Prostate gland (tissue), 2 donors: ENCODE measurements around the gene UTP15. TPM values are rescaled to one million over a fixed set of nuclear protein-coding genes. Genes with fewer than 3 reads are reported as not detected.

Experiments
- DNase-seq: peaks from one replicate; pipeline ENCODE4 v3.0.0-alpha.2; 2019; ENCODE audit warnings: low spot score
- H3K27ac ChIP-seq, 2 donors: fragments of 200-600 bp; sonication (generic); 2 replicates each; pipeline ENCODE4 v1.5.1; 2017 to 2019
- H3K27me3 ChIP-seq: fragments of 200-600 bp; sonication (generic); replicated peaks from 2 replicates; pipeline ENCODE4 v1.5.1; 2019; ENCODE audit not compliant: insufficient read depth
- H3K36me3 ChIP-seq, 2 donors: fragments of 200-600 bp; sonication (generic); 1 replicate in 1 of 2; 2 replicates in 1 of 2; pipeline versions ENCODE4 v1.5.1 to v1.8.1; 2017 to 2019
- H3K4me1 ChIP-seq: fragments of 200-600 bp; sonication (generic); replicated peaks from 2 replicates; pipeline ENCODE4 v1.5.1; 2019
- H3K4me3 ChIP-seq, 2 donors: fragments of 200-600 bp; sonication (generic); 2 replicates each; pipeline ENCODE4 v1.5.1; 2017 to 2019
- H3K9me3 ChIP-seq: fragments of 200-600 bp; sonication (generic); 2 replicates; pipeline ENCODE4 v1.5.1; 2017
- CTCF ChIP-seq, 4 experiments: fragments of 200-600 bp in 2 of 4; fragments of 450-650 bp in 2 of 4; sonication (generic) in 2 of 4; IDR thresholded peaks; 1 replicate in 3 of 4; 2 replicates in 1 of 4; pipeline ENCODE4 v1.5.1; 2016 to 2019; ENCODE audit warnings: antibody characterized with exemption in 4 of 4, mild to moderate bottlenecking in 2 of 4, moderate library complexity in 2 of 4
- POLR2A ChIP-seq: fragments of 450-650 bp; IDR thresholded peaks from one replicate; pipeline ENCODE4 v1.6.1; 2016; ENCODE audit warnings: antibody characterized with exemption, mild to moderate bottlenecking
- POLR2AphosphoS5 ChIP-seq: sonication (generic); formaldehyde crosslinking; IDR thresholded peaks from one replicate; pipeline ENCODE4 v1.6.1; 2017; ENCODE audit warnings: antibody characterized with exemption
- WGBS: methylation state at CpG from one replicate; pipeline ENCODE4 v1.1.5; 2018; 5-methylcytosine and 5-hydroxymethylcytosine counted together
- intact Hi-C: fragments of 100-400 bp; cut with DNase I; formaldehyde crosslinking; loops from one replicate; pipeline ENCODE4 v1.14.2; 2022
- total RNA-seq, 2 donors: library from RNA; depleted of rRNA; stranded (reverse); fragments of >200 nt; gene quantifications; one replicate each; pipeline ENCODE4 v1.1.0, GENCODE V29; 2016

The UTP15 gene, protein sequence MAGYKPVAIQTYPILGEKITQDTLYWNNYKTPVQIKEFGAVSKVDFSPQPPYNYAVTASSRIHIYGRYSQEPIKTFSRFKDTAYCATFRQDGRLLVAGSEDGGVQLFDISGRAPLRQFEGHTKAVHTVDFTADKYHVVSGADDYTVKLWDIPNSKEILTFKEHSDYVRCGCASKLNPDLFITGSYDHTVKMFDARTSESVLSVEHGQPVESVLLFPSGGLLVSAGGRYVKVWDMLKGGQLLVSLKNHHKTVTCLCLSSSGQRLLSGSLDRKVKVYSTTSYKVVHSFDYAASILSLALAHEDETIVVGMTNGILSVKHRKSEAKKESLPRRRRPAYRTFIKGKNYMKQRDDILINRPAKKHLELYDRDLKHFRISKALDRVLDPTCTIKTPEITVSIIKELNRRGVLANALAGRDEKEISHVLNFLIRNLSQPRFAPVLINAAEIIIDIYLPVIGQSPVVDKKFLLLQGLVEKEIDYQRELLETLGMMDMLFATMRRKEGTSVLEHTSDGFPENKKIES
- total RNA-seq = 10 to 100 TPM; 11.3 to 31.9 TPM

GRCh38 chr5:73565139-73565968 lies at the start of gene UTP15, which contains the start of gene ANKRA2:
Gene UTP15 (plus strand): TSS chr5:73565743. CDS start chr5:73567345, 1,602 bp downstream.
Gene ANKRA2 (minus strand): TSS chr5:73565639. CDS start chr5:73562881, 2,758 bp downstream.
- Histone ChIP-seq H3K9me3 (no peaks in the 10 kb centered on the region), H3K27me3 (no peaks in the 10 kb centered on the region), H3K36me3 (no peaks in the 10 kb centered on the region), H3K4me3 (peak within 1 kb of the TSS; percentile 59 to 79), H3K27ac (peak within 1 kb of the TSS; percentile 87 to 94), H3K4me1 (no peaks in the 10 kb centered on the region)
- intact Hi-C loops = no loop called here
- under 1% methylated on average over 62 of the region's 62 CpGs for WGBS
- DNase-seq = peak; percentile 98
- TF ChIP-seq POLR2AphosphoS5 (peak; percentile 97), CTCF (IDR thresholded peaks at IDR 0.05) (peak in 1 of 4 experiments; percentile 20), POLR2A (peak; percentile 77)

- Histone ChIP-seq H3K27ac (no peak overlapping the region), H3K4me1 (no peaks in the 10 kb centered on the region), H3K27me3 (no peaks in the 10 kb centered on the region), H3K36me3 (no peaks in the 10 kb centered on the region), H3K9me3 (no peaks in the 10 kb centered on the region), H3K4me3 (no peak overlapping the region)
- intact Hi-C loops = no loop called here
- WGBS = 10% methylated on average over 16 of the region's 16 CpGs
- peak in 3 of 4 experiments; percentile 61 to 78 (median 76) for TF ChIP-seq CTCF (IDR thresholded peaks at IDR 0.05)
- no peak for TF ChIP-seq POLR2A
- TF ChIP-seq POLR2AphosphoS5 = peak; percentile 55
- peak; percentile 76 for DNase-seq
These were observed 45.8 kb upstream of the UTP15 start for GRCh38 chr5:73519531-73520283.

- H3K27me3 ChIP-seq = no peaks in the 10 kb centered on the region
- no peak overlapping the region for H3K27ac ChIP-seq
- H3K9me3 ChIP-seq = no peaks in the 10 kb centered on the region
- WGBS = 83% methylated on average over 7 of the region's 7 CpGs
- DNase-seq = no peak
- no peaks in the 10 kb centered on the region for H3K4me1 ChIP-seq
- no peak for TF ChIP-seq CTCF (IDR thresholded peaks at IDR 0.05)
- no peak for TF ChIP-seq POLR2AphosphoS5
- no peak for TF ChIP-seq POLR2A
- H3K36me3 ChIP-seq = no peaks in the 10 kb centered on the region
- no peak overlapping the region for H3K4me3 ChIP-seq
- intact Hi-C loops = no loop called here
These were observed 42.6 kb upstream of the UTP15 start for GRCh38 chr5:73522989-73523388.

DNA sequence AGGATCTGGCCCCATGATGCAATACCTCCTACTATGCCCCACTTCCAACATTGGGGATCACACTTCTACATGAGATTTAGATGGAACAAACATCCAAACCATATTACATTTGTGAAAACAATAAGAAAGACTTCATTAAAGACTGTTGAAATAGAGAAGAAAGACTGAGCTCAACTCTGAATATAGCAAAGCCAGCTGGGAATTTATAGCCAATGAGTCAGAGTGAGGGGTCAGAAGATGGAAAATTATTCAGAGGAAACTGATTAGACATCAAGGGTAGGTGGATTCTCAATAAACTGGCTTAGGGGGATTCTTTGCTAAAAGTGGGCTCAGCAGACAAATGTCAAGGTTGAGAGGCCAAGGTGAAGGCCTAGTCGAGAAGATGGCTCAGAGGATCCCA lies 41.7 kb upstream of the UTP15 start:
- DNase-seq = no peak
- H3K27ac ChIP-seq = no peak overlapping the region
- H3K9me3 ChIP-seq = no peaks in the 10 kb centered on the region
- no peaks in the 10 kb centered on the region for H3K4me1 ChIP-seq
- H3K36me3 ChIP-seq = no peaks in the 10 kb centered on the region
- H3K4me3 ChIP-seq = no peak overlapping the region
- no peaks in the 10 kb centered on the region for H3K27me3 ChIP-seq
- intact Hi-C loops = no loop called here
- TF ChIP-seq CTCF (IDR thresholded peaks at IDR 0.05) = no peak
- TF ChIP-seq POLR2A = no peak
- TF ChIP-seq POLR2AphosphoS5 = no peak
- WGBS = 88% methylated on average over 1 of the region's 1 CpG
